ENCODE data around the gene ABCD2.

- TF ChIP-seq SP1 (IDR thresholded peaks at IDR 0.05) (no peak), BHLHE40 (IDR thresholded peaks at IDR 0.05; ENCODE audit: borderline replicate concordance) (no peak), FOXK2 (IDR thresholded peaks at IDR 0.05) (no peak), PKNOX1 (IDR thresholded peaks at IDR 0.05) (no peak), HDGF (IDR thresholded peaks at IDR 0.05; ENCODE audit: borderline replicate concordance) (no peak), TARDBP (IDR thresholded peaks at IDR 0.05) (no peak), FOXA1 (IDR thresholded peaks at IDR 0.05) (no peak)
These were observed 48.3 kb downstream of the ABCD2 start for GRCh38 chr12:39571351-39571750.

All from HEK293T (cell line).